Activated naive CD4-positive, alpha-beta T cell treated with anti-CD3 and anti-CD28 coated beads, Interleukin-2, amount 10 ng/mL, durations not matched to agents 7 days and 5 days (primary cell): ENCODE results near the gene TMEM79.
A peak's percentile ranks its signal among the peaks of the same experiment; 100 is the strongest.

Source experiments
- CTCF ChIA-PET: fragments of 350-600 bp; sonication (Branson Sonifier 250); formaldehyde crosslinking; loops from one replicate; lab custom pipeline; 2021; ENCODE audit warnings: antibody characterized with exemption; lab: Charles Lee
- DNase-seq: peaks from one replicate; pipeline ENCODE4 v3.0.0-alpha.2; 2020
- H3K27ac Mint-ChIP-seq: one replicate; pipeline ENCODE4 v1.8.0; 2021; ENCODE audit warnings: mild to moderate bottlenecking, moderate library complexity, mixed read lengths
- H3K27me3 Mint-ChIP-seq: one replicate; pipeline ENCODE4 v1.8.0; 2021; ENCODE audit warnings: mild to moderate bottlenecking, mixed read lengths
- H3K36me3 Mint-ChIP-seq: one replicate; pipeline ENCODE4 v1.8.0; 2021; ENCODE audit warnings: mixed read lengths
- H3K4me1 Mint-ChIP-seq: one replicate; pipeline ENCODE4 v1.8.0; 2021; ENCODE audit warnings: mixed read lengths
- H3K4me3 Mint-ChIP-seq: one replicate; pipeline ENCODE4 v1.8.0; 2021; ENCODE audit warnings: mild to moderate bottlenecking, moderate library complexity, mixed read lengths
- H3K9me3 Mint-ChIP-seq: one replicate; pipeline ENCODE4 v1.8.0; 2021; ENCODE audit warnings: mixed read lengths

TMEM79 gene

GRCh38 chr1:156284112-156284511, at the start of gene TMEM79:
Gene TMEM79 (plus strand): TSS chr1:156284325. CDS start chr1:156285227, 902 bp downstream.
- Mint-ChIP-seq H3K4me3 (peak within 1 kb of the TSS; percentile 82), H3K4me1 (peaks cover 39% of the 10 kb centered on the region), H3K27ac (peak within 1 kb of the TSS; percentile 88), H3K27me3 (no peaks in the 10 kb centered on the region), H3K9me3 (no peaks in the 10 kb centered on the region), H3K36me3 (peaks cover 8% of the 10 kb centered on the region)
- no peak for DNase-seq
- CTCF ChIA-PET, result interaction anchor here (1.2 to 1.8 kb wide), 4 partner anchors 10 to 187 kb away, joined by 3 to 6 read pairs (median 4); no protein-coding TSS in a partner anchor

GRCh38 chr1:156236164-156236563, 48.0 kb upstream of the TMEM79 start:
- no peak overlapping the region for H3K4me3 Mint-ChIP-seq
- DNase-seq, result no peak
- H3K27me3 Mint-ChIP-seq, result no peaks in the 10 kb centered on the region
- H3K4me1 Mint-ChIP-seq, result no peaks in the 10 kb centered on the region
- CTCF ChIA-PET, result interaction anchor here (1.5 kb wide), 1 partner anchor 9 kb away, joined by 3 read pairs; no protein-coding TSS in a partner anchor
- no peaks in the 10 kb centered on the region for H3K9me3 Mint-ChIP-seq
- H3K36me3 Mint-ChIP-seq, result peaks cover 25% of the 10 kb centered on the region
- no peak overlapping the region for H3K27ac Mint-ChIP-seq

- H3K36me3 Mint-ChIP-seq, result peaks cover 25% of the 10 kb centered on the region
- H3K4me1 Mint-ChIP-seq, result no peaks in the 10 kb centered on the region
- H3K4me3 Mint-ChIP-seq, result no peak overlapping the region
- DNase-seq, result no peak
- H3K27me3 Mint-ChIP-seq, result no peaks in the 10 kb centered on the region
- no peak overlapping the region for H3K27ac Mint-ChIP-seq
- no peaks in the 10 kb centered on the region for H3K9me3 Mint-ChIP-seq
- CTCF ChIA-PET, result no interaction called here
Observed at GRCh38 chr1:156238248-156238647, 45.9 kb upstream of the TMEM79 start.

GRCh38 chr1:156241311-156241811, 42.8 kb upstream of the TMEM79 start:
- Mint-ChIP-seq H3K4me3 (no peak overlapping the region), H3K27me3 (peaks cover 3% of the 10 kb centered on the region), H3K9me3 (no peaks in the 10 kb centered on the region), H3K27ac (no peak overlapping the region), H3K4me1 (peaks cover 19% of the 10 kb centered on the region), H3K36me3 (peaks cover 20% of the 10 kb centered on the region)
- no peak for DNase-seq
- CTCF ChIA-PET, result interaction anchor here (0.6 kb wide), 2 partner anchors 74 to 99 kb away, joined by 3 read pairs; no protein-coding TSS in a partner anchor

GRCh38 chr1:156241926-156242325, 42.2 kb upstream of the TMEM79 start, which contains the start of gene BGLAP:
Gene BGLAP (plus strand): TSS chr1:156242184. CDS start chr1:156242232, 48 bp downstream.
- Mint-ChIP-seq H3K4me1 (peaks cover 19% of the 10 kb centered on the region), H3K36me3 (peaks cover 17% of the 10 kb centered on the region), H3K27me3 (peaks cover 3% of the 10 kb centered on the region), H3K4me3 (no peak within 1 kb of the TSS), H3K9me3 (no peaks in the 10 kb centered on the region), H3K27ac (no peak within 1 kb of the TSS)
- CTCF ChIA-PET, result interaction anchor here (0.6 kb wide), 1 partner anchor 100 kb away, joined by 3 read pairs; no protein-coding TSS in a partner anchor
- DNase-seq, result no peak

- Mint-ChIP-seq H3K36me3 (peaks cover 13% of the 10 kb centered on the region), H3K27me3 (peaks cover 3% of the 10 kb centered on the region), H3K4me1 (peaks cover 19% of the 10 kb centered on the region), H3K27ac (no peak overlapping the region), H3K9me3 (no peaks in the 10 kb centered on the region), H3K4me3 (no peak overlapping the region)
- CTCF ChIA-PET, result interaction anchor here (0.6 kb wide), 1 partner anchor 122 kb away, joined by 3 read pairs; no protein-coding TSS in a partner anchor
- no peak for DNase-seq
Observed at GRCh38 chr1:156242738-156243137, 41.4 kb upstream of the TMEM79 start.

GRCh38 chr1:156244126-156244525, 40.0 kb upstream of the TMEM79 start:
- Mint-ChIP-seq H3K9me3 (no peaks in the 10 kb centered on the region), H3K36me3 (peaks cover 9% of the 10 kb centered on the region), H3K4me3 (no peak overlapping the region), H3K27ac (no peak overlapping the region), H3K4me1 (peaks cover 19% of the 10 kb centered on the region), H3K27me3 (peaks cover 3% of the 10 kb centered on the region)
- DNase-seq, result no peak
- CTCF ChIA-PET, result no interaction called here

GRCh38 chr1:156244712-156245111, 39.4 kb upstream of the TMEM79 start:
- CTCF ChIA-PET, result interaction anchor here (1.6 kb wide), 1 partner anchor 8 kb away, joined by 3 read pairs; no protein-coding TSS in a partner anchor
- H3K4me1 Mint-ChIP-seq, result peaks cover 19% of the 10 kb centered on the region
- DNase-seq, result no peak
- H3K9me3 Mint-ChIP-seq, result no peaks in the 10 kb centered on the region
- H3K27me3 Mint-ChIP-seq, result peaks cover 3% of the 10 kb centered on the region
- peaks cover 11% of the 10 kb centered on the region for H3K36me3 Mint-ChIP-seq
- no peak overlapping the region for H3K27ac Mint-ChIP-seq
- peak overlapping the region; percentile 72 for H3K4me3 Mint-ChIP-seq

GRCh38 chr1:156245451-156246232, 38.5 kb upstream of the TMEM79 start:
- Mint-ChIP-seq H3K9me3 (no peaks in the 10 kb centered on the region), H3K36me3 (peaks cover 10% of the 10 kb centered on the region), H3K27me3 (peaks cover 3% of the 10 kb centered on the region), H3K27ac (peak overlapping the region; percentile 13), H3K4me3 (peak overlapping the region; percentile 72), H3K4me1 (peaks cover 20% of the 10 kb centered on the region)
- peak; percentile 69 for DNase-seq
- CTCF ChIA-PET, result interaction anchor here (1.6 kb wide), 1 partner anchor 9 kb away, joined by 3 read pairs; no protein-coding TSS in a partner anchor

GRCh38 chr1:156246241-156246780, 37.8 kb upstream of the TMEM79 start:
- H3K4me1 Mint-ChIP-seq, result peaks cover 24% of the 10 kb centered on the region
- no peak overlapping the region for H3K4me3 Mint-ChIP-seq
- H3K27me3 Mint-ChIP-seq, result peaks cover 3% of the 10 kb centered on the region
- no peaks in the 10 kb centered on the region for H3K9me3 Mint-ChIP-seq
- DNase-seq, result no peak
- peaks cover 13% of the 10 kb centered on the region for H3K36me3 Mint-ChIP-seq
- CTCF ChIA-PET, result interaction anchor here (1.6 kb wide), 1 partner anchor 10 kb away, joined by 3 read pairs; no protein-coding TSS in a partner anchor
- peak overlapping the region; percentile 13 for H3K27ac Mint-ChIP-seq

GRCh38 chr1:156246781-156247459, 37.2 kb upstream of the TMEM79 start:
- Mint-ChIP-seq H3K9me3 (no peaks in the 10 kb centered on the region), H3K4me1 (peaks cover 30% of the 10 kb centered on the region), H3K4me3 (no peak overlapping the region), H3K27ac (no peak overlapping the region), H3K36me3 (peaks cover 13% of the 10 kb centered on the region), H3K27me3 (peaks cover 3% of the 10 kb centered on the region)
- CTCF ChIA-PET, result interaction anchor here (1.1 kb wide), 1 partner anchor 105 kb away, joined by 3 read pairs; no protein-coding TSS in a partner anchor
- no peak for DNase-seq

- peaks cover 38% of the 10 kb centered on the region for H3K4me1 Mint-ChIP-seq
- peaks cover 3% of the 10 kb centered on the region for H3K27me3 Mint-ChIP-seq
- peak within 1 kb of the TSS; percentile 46 for H3K27ac Mint-ChIP-seq
- CTCF ChIA-PET, result interaction anchor here (0.6 to 1.1 kb wide), 2 partner anchors 22 to 106 kb away, joined by 3 read pairs; no protein-coding TSS in a partner anchor
- DNase-seq, result no peak
- H3K9me3 Mint-ChIP-seq, result no peaks in the 10 kb centered on the region
- no peak within 1 kb of the TSS for H3K4me3 Mint-ChIP-seq
- H3K36me3 Mint-ChIP-seq, result peaks cover 21% of the 10 kb centered on the region
Observed at GRCh38 chr1:156247460-156248322, 36.4 kb upstream of the TMEM79 start, which contains the start of gene PAQR6. Gene PAQR6 (minus strand): TSS chr1:156248056. CDS start chr1:156246731, 1,325 bp downstream.

- H3K27ac Mint-ChIP-seq, result no peak overlapping the region
- no peak overlapping the region for H3K4me3 Mint-ChIP-seq
- peaks cover 27% of the 10 kb centered on the region for H3K36me3 Mint-ChIP-seq
- DNase-seq, result no peak
- CTCF ChIA-PET, result interaction anchor here (0.6 kb wide), 1 partner anchor 23 kb away, joined by 3 read pairs; no protein-coding TSS in a partner anchor
- H3K27me3 Mint-ChIP-seq, result peaks cover 3% of the 10 kb centered on the region
- H3K4me1 Mint-ChIP-seq, result peaks cover 40% of the 10 kb centered on the region
- H3K9me3 Mint-ChIP-seq, result no peaks in the 10 kb centered on the region
Observed at GRCh38 chr1:156248323-156248683, 35.8 kb upstream of the TMEM79 start.
